ENCODE data around the gene ITGA7.

GRCh38 chr12:55647027-55647426 lies 60.7 kb downstream of the ITGA7 start:
- TF ChIP-seq ZBTB7A (IDR thresholded peaks at IDR 0.05; ENCODE audit: low read depth) (no peak), TCF12 (IDR thresholded peaks at IDR 0.05; ENCODE audit: low read depth) (no peak), CEBPB (IDR thresholded peaks at IDR 0.05) (no peak), YY1 (IDR thresholded peaks at IDR 0.05; ENCODE audit: low read depth) (no peak), TAF1 (IDR thresholded peaks at IDR 0.05; ENCODE audit: low read depth) (no peak), FOXM1 (IDR thresholded peaks at IDR 0.05; ENCODE audit: borderline replicate concordance, low read depth) (no peak), TEAD4 (IDR thresholded peaks at IDR 0.05) (no peak), CREB1 (IDR thresholded peaks at IDR 0.05; ENCODE audit: low read depth) (no peak), RAD21 (IDR thresholded peaks at IDR 0.05; ENCODE audit: low read depth) (no peak)
- TF ChIP-seq, protein P1, sequence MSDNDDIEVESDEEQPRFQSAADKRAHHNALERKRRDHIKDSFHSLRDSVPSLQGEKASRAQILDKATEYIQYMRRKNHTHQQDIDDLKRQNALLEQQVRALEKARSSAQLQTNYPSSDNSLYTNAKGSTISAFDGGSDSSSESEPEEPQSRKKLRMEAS (IDR thresholded peaks at IDR 0.05) = no peak
- TF ChIP-seq, protein P2, sequence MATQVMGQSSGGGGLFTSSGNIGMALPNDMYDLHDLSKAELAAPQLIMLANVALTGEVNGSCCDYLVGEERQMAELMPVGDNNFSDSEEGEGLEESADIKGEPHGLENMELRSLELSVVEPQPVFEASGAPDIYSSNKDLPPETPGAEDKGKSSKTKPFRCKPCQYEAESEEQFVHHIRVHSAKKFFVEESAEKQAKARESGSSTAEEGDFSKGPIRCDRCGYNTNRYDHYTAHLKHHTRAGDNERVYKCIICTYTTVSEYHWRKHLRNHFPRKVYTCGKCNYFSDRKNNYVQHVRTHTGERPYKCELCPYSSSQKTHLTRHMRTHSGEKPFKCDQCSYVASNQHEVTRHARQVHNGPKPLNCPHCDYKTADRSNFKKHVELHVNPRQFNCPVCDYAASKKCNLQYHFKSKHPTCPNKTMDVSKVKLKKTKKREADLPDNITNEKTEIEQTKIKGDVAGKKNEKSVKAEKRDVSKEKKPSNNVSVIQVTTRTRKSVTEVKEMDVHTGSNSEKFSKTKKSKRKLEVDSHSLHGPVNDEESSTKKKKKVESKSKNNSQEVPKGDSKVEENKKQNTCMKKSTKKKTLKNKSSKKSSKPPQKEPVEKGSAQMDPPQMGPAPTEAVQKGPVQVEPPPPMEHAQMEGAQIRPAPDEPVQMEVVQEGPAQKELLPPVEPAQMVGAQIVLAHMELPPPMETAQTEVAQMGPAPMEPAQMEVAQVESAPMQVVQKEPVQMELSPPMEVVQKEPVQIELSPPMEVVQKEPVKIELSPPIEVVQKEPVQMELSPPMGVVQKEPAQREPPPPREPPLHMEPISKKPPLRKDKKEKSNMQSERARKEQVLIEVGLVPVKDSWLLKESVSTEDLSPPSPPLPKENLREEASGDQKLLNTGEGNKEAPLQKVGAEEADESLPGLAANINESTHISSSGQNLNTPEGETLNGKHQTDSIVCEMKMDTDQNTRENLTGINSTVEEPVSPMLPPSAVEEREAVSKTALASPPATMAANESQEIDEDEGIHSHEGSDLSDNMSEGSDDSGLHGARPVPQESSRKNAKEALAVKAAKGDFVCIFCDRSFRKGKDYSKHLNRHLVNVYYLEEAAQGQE (IDR thresholded peaks at IDR 0.05; ENCODE audit: low read depth) = no peak

Data from Ishikawa (cell line).